Mucosa of descending colon (tissue), 3 donors: Measurements from ENCODE around the gene CSH1. TPM values are rescaled to one million over a fixed set of nuclear protein-coding genes. Genes with fewer than 3 reads are reported as not detected.
"Not testable (repeated sequence)": the region's sequence is repeated elsewhere in the genome, so short reads cannot be mapped to it uniquely, and the experiment has no call there.

Experiments used
- ATAC-seq: fragments of 200-7000 bp; cut with Tn5 transposase; one replicate; pipeline ENCODE4 v1.9.1; 2020; ENCODE audit warnings: mild to moderate bottlenecking, moderate library complexity
- DNase-seq, 3 donors: peaks; one replicate each; pipeline ENCODE4 v3.0.0-alpha.2; 2020
- H3K36me3 ChIP-seq: fragments of 200-600 bp; one replicate; pipeline ENCODE4 v1.8.0; 2021; ENCODE audit warnings: low read depth, mild to moderate bottlenecking
- H3K4me1 ChIP-seq: fragments of 200-600 bp; one replicate; pipeline ENCODE4 v1.8.0; 2021; ENCODE audit warnings: low read depth, mild to moderate bottlenecking
- H3K4me3 ChIP-seq: fragments of 200-600 bp; one replicate; pipeline ENCODE4 v1.8.0; 2021; ENCODE audit warnings: mild to moderate bottlenecking
- H3K9me3 ChIP-seq: fragments of 200-600 bp; one replicate; pipeline ENCODE4 v1.8.0; 2021; ENCODE audit warnings: mild to moderate bottlenecking
- intact Hi-C, 2 donors: fragments of 100-400 bp; cut with DNase I in 1 of 2; cut with micrococcal nuclease in 1 of 2; formaldehyde crosslinking; loops; one replicate each; pipeline versions ENCODE4 v1.11.0 to v1.11.1; 2022; cut with DNase I, micrococcal nuclease
- total RNA-seq, 3 donors: library from RNA; stranded (reverse); fragmentation: NEBNext Ultra II Directional in 2 of 3; extraction: Animal tissue kit (Norgen Biotek cat#: 25700) in 2 of 3; gene quantifications; one replicate each; pipeline versions ENCODE4 v1.2.1 to v1.2.4, GENCODE V29; 2021 to 2023
- TF ChIP-seq, protein P1 (sequence below): fragments of 200-600 bp; IDR thresholded peaks from one replicate; pipeline ENCODE4 v1.8.0; 2022; ENCODE audit warnings: antibody characterized with exemption, mild to moderate bottlenecking
- donor health status: DM: no; HTN: no; CAD: no; lungs with moderate emphysema.
- donor health status: DM: no; HTN: no; CAD: no.
- donor health status: DM: no; HTN: yes; CAD: no.

CSH1 gene
- total RNA-seq, 3 donors from 2014 or later = not detected

- DNase-seq (peak in 1 of 3 donors; percentile 31), ATAC-seq (no peak)
- H3K36me3 ChIP-seq = no peaks in the 10 kb centered on the region
Observed at GRCh38 chr17:63911041-63911635, 14.8 kb upstream of the CSH1 start, which contains the start of gene CSHL1. Gene CSHL1 (minus strand): TSS chr17:63911258. CDS start chr17:63911196, 62 bp downstream.

DNA sequence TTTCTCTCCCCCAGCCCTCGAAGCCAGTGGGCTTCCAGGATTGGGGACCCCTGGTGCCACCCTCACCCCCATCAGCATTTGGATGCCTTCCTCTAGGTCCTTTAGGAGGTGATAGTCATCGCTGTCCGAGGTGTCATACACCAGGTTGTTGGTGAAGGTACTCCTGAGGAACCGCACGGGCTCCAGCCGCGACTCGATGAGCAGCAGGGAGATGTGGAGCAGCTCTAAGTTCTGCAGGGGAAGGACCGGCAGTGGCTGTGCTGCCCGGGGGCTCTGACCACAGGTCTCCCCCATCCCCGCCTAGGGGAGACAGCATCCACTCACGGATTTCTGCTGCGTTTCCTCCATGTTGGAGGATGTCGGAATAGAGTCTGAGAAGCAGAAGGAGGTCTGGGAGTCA, 13.7 kb upstream of the CSH1 start:
- DNase-seq (peak in 1 of 3 donors; percentile 19), ATAC-seq (no peak)
- no peak overlapping the region for H3K4me3 ChIP-seq
- TF ChIP-seq, protein P1, sequence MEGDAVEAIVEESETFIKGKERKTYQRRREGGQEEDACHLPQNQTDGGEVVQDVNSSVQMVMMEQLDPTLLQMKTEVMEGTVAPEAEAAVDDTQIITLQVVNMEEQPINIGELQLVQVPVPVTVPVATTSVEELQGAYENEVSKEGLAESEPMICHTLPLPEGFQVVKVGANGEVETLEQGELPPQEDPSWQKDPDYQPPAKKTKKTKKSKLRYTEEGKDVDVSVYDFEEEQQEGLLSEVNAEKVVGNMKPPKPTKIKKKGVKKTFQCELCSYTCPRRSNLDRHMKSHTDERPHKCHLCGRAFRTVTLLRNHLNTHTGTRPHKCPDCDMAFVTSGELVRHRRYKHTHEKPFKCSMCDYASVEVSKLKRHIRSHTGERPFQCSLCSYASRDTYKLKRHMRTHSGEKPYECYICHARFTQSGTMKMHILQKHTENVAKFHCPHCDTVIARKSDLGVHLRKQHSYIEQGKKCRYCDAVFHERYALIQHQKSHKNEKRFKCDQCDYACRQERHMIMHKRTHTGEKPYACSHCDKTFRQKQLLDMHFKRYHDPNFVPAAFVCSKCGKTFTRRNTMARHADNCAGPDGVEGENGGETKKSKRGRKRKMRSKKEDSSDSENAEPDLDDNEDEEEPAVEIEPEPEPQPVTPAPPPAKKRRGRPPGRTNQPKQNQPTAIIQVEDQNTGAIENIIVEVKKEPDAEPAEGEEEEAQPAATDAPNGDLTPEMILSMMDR = no peak
- no peaks in the 10 kb centered on the region for H3K36me3 ChIP-seq
- no peaks in the 10 kb centered on the region for H3K9me3 ChIP-seq
- no peaks in the 10 kb centered on the region for H3K4me1 ChIP-seq
- intact Hi-C loops = loop anchor here in 1 of 2 donors (10.0 kb wide), 1 partner anchor 225 kb away; the partner anchor contains the start of gene ERN1

More at GRCh38 chr17:63911041-63911635, 14.8 kb upstream of the CSH1 start, which contains the start of gene CSHL1:
- Histone ChIP-seq H3K9me3 (no peaks in the 10 kb centered on the region), H3K4me3 (no peak within 1 kb of the TSS), H3K4me1 (no peaks in the 10 kb centered on the region)
- intact Hi-C loops = loop anchor here in 1 of 2 donors (10.0 kb wide), 1 partner anchor 224 kb away; the partner anchor contains the start of gene ERN1
- TF ChIP-seq, protein P1 = no peak

DNA sequence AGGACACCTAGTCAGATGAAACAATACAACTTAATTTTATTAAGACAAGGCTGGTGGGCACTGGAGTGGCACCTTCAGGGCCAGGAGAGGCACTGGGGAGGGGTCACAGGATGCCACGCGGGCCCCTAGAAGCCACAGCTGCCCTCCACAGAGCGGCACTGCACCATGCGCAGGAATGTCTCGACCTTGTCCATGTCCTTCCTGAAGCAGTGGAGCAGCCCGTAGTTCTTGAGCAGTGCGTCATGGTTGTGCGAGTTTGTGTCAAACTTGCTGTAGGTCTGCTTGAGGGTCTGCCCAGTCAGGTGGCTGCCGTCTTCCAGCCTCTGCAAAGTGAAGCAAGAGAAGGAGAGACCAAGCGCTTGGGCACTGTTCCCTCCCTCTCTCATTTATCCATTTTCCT, 13.2 kb upstream of the CSH1 start:
- H3K4me1 ChIP-seq, intact Hi-C loops, H3K9me3 ChIP-seq, H3K36me3 ChIP-seq, ATAC-seq, H3K4me3 ChIP-seq: not testable (repeated sequence)
- DNase-seq = peak in 1 of 3 donors; percentile 15

- peak in 1 of 3 donors; percentile 3 for DNase-seq
- H3K9me3 ChIP-seq, ATAC-seq, H3K36me3 ChIP-seq, intact Hi-C loops, H3K4me1 ChIP-seq, H3K4me3 ChIP-seq: not testable (repeated sequence)
Observed at GRCh38 chr17:63907161-63907778, 10.9 kb upstream of the CSH1 start.

DNA sequence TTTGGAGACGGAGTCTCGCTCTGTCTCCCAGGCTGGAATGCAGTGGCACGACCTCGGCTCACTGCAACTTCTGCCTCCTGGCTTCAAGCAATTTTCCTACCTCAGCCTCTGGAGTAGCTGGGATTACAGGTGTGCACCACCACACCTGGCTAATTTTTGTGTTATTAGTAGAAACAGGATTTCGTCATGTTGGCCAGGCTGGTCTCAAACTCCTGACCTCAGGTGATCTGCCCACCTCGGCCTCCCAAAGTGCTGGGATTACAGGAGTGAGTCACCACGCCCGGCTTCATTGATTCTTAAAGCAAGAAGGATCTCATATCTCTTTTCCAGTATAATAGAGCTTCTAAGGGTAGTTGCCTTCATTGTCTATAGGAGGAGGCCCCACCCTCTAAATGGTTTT, 8.4 kb upstream of the CSH1 start:
- H3K9me3 ChIP-seq, ATAC-seq, intact Hi-C loops, H3K4me1 ChIP-seq, H3K36me3 ChIP-seq, H3K4me3 ChIP-seq: not testable (repeated sequence)
- peak in 1 of 3 donors; percentile 6 for DNase-seq

DNA sequence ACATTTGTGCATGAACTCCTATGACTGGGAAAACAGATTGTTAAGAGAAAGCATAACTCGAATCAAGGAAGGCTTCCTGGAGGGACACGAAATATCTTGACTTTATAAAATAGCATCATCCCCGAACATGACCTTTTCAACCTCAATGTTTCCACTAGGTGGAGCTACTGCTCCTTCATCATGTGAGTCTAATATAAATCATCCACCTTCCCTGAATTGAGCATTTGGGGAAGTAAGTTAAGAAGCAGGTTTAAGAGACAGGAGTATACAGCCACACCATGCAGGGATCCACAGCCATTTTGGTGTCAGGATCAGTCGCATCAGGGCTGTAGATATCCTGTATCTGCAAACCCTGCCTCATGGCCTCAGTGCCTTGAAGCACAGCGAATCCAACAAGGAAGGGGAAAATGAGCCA, 7.4 kb upstream of the CSH1 start:
- peak; percentile 54 for ATAC-seq
- H3K4me3 ChIP-seq, H3K4me1 ChIP-seq: not testable (repeated sequence)

GRCh38 chr17:63901971-63902370, 5.6 kb upstream of the CSH1 start:
- H3K36me3 ChIP-seq, intact Hi-C loops, ATAC-seq: not testable (repeated sequence)

More for the DNA sequence above, 7.4 kb upstream of the CSH1 start:
- H3K9me3 ChIP-seq, intact Hi-C loops, H3K36me3 ChIP-seq: not testable (repeated sequence)
- peak in 2 of 3 donors; percentile 5 to 58 for DNase-seq

GRCh38 chr17:63898899-63899798, 2.8 kb upstream of the CSH1 start:
- H3K4me1 ChIP-seq, intact Hi-C loops, ATAC-seq, H3K9me3 ChIP-seq, H3K36me3 ChIP-seq, DNase-seq, H3K4me3 ChIP-seq: not testable (repeated sequence)

More at GRCh38 chr17:63901971-63902370, 5.6 kb upstream of the CSH1 start:
- not testable (repeated sequence) for DNase-seq, H3K9me3 ChIP-seq, H3K4me3 ChIP-seq, H3K4me1 ChIP-seq

DNA sequence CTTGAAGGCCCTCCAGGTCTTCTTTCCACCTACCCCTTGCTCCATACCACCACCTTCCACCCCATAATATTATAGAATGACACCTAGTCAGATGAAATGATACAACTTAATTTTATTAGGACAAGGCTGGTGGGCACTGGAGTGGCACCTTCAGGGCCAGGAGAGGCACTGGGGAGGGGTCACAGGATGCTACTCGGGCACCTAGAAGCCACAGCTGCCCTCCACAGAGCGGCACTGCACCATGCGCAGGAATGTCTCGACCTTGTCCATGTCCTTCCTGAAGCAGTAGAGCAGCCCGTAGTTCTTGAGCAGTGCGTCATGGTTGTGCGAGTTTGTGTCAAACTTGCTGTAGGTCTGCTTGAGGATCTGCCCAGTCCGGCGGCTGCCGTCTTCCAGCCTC, 1.6 kb downstream of the CSH1 start:
- H3K4me1 ChIP-seq, intact Hi-C loops, H3K4me3 ChIP-seq, H3K9me3 ChIP-seq, H3K36me3 ChIP-seq, ATAC-seq, DNase-seq: not testable (repeated sequence)

- H3K9me3 ChIP-seq, ATAC-seq, H3K4me3 ChIP-seq, intact Hi-C loops, H3K4me1 ChIP-seq, H3K36me3 ChIP-seq, DNase-seq: not testable (repeated sequence)
Observed at GRCh38 chr17:63894021-63894420, 2.4 kb downstream of the CSH1 start.

DNA sequence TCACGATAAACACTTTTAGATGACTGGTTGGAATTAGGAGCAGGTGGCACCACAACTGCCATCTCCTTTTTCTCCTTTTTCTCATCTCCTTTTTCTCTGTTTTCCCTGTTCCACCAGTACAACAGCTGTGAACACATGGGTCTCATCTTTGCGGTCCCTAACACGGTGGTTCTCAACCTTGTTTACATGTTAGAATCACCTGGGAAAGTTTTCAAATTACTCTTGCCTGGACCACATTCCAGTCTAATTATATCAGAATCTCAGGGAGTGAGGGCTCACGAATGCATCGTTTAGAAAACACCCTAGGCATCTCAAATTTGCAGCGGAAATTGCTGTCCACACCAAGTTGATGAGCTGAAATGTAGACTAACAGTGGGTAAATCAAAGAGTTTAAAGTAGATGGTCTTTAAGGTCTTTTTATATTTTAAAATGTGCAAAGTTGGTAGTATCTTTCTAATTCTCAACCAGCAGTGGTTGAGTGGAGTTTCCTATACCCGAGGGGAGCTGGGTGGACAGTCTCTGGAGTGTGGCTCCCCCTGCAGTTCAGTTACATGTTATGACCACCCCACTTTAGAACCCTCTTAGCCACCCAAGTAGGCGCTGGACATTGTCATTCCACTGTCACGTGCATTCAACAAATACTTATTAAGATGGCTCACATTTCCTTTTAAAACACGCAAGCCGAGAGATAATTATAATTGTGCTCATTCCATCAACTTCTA, 3.9 kb downstream of the CSH1 start:
- H3K9me3 ChIP-seq, ATAC-seq, DNase-seq, H3K4me3 ChIP-seq, H3K4me1 ChIP-seq, intact Hi-C loops, H3K36me3 ChIP-seq: not testable (repeated sequence)
